H1 (cell line): ENCODE data around the gene SCN2B. TPM values are rescaled to one million over a fixed set of nuclear protein-coding genes. Genes with fewer than 3 reads are reported as not detected.

ENCODE experiments used
- CTBP2 ChIP-seq: IDR thresholded peaks from 2 replicates; pipeline ENCODE4 v1.7.0; 2011; ENCODE audit warnings: borderline replicate concordance, mild to moderate bottlenecking, moderate library complexity, mixed read lengths, low read length; ENCODE audit not compliant: insufficient read depth, insufficient read length
- EGR1 ChIP-seq: IDR thresholded peaks from 2 replicates; pipeline ENCODE4 v1.6.1; 2011; ENCODE audit warnings: low read depth, low read length, borderline replicate concordance
- EP300 ChIP-seq, 2 experiments: IDR thresholded peaks; 1 replicate in 1 of 2; 2 replicates in 1 of 2; pipeline ENCODE4 v1.6.1; 2011 to 2012; ENCODE audit warnings: low read depth in 2 of 2, low read length in 2 of 2, mild to moderate bottlenecking in 2 of 2, borderline replicate concordance in 1 of 2, inconsistent platforms in 1 of 2, moderate library complexity in 1 of 2
- RAD21 ChIP-seq, 2 experiments: IDR thresholded peaks in 1 of 2; conservative IDR thresholded peaks in 1 of 2; 2 replicates each; pipeline ENCODE4 v1.6.1; 2011; ENCODE audit warnings: low read depth in 2 of 2, low read length in 2 of 2, improper control_type of control experiment in 1 of 2, inconsistent platforms in 1 of 2, mild to moderate bottlenecking in 1 of 2, moderate library complexity in 1 of 2
- polyA plus RNA-seq, 7 experiments: library from polyadenylated mRNA; depleted of rRNA in 3 of 7; stranded (reverse) in 5 of 7; unstranded in 2 of 7; fragments of >200 nt in 5 of 7; fragments of 200-250 nt in 2 of 7; gene quantifications; 1 replicate in 5 of 7; 2 replicates in 1 of 7; 4 replicates in 1 of 7; pipeline versions ENCODE4 v1.2.1 to v1.2.3, GENCODE V29; 2011 to 2013; ENCODE audit warnings: missing spikeins in 2 of 7, mixed read lengths in 2 of 7
- total RNA-seq: library from RNA; stranded (reverse); fragmentation: NEBNext Ultra II Directional; extraction: Animal tissue kit (Norgen Biotek cat#: 25700); gene quantifications from 2 replicates; pipeline ENCODE4 v1.2.1, GENCODE V29; 2021
- TF ChIP-seq, protein P1 (sequence below): fragments of 300-600 bp; sonication (generic); IDR thresholded peaks from 2 replicates; pipeline ENCODE4 v1.7.1; 2012; ENCODE audit warnings: low read length, moderate library complexity, mild to moderate bottlenecking, inconsistent platforms; ENCODE audit not compliant: insufficient replicate concordance
- TF ChIP-seq, protein P2 (sequence below): IDR thresholded peaks from 2 replicates; pipeline ENCODE4 v1.6.1; 2011; ENCODE audit warnings: low read length, improper control_type of control experiment

Gene SCN2B
- total and polyA plus RNA-seq, 2 of the 8 experiments (the other 6 are each of a cell fraction or from before 2014, with no cell fraction given) = 0.14 to 0.24 TPM

DNA sequence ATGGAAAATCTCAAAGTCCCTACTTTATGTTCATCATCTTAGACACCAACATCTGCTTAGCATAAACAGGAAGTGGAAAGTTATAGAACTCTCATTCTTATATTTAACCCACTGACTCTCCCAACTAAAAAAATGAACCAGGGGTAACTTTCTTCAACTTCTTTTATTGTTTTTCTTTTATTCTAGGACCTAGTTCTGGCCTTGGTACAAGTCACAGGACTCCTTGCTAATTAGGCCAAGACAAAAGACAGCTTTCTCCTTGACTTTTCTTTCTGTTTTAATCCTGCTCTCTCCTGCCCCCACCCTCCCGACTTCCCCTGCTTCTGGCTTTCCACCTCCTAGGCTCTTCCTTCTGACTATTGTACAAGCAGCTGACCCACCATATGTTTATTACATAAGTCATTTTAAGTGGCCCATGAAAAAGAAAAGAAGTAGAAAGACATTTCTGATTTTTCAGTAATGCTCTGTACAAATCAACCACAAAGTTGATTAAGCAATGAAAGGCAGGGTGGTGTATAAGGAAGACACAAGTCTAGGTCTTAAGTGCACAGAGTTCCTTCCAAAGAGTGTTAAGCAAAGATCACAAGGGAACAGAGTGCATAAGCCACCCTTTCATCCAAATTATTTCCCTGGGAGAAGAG, 30.1 kb upstream of the SCN2B start (continued):
- TF ChIP-seq EGR1 = no peak
- TF ChIP-seq CTBP2 = no peak
- no peak for TF ChIP-seq RAD21 (IDR thresholded peaks at IDR 0.05 in 1 of 2, conservative IDR thresholded peaks at IDR 0.05 in 1 of 2; ENCODE audit: low read depth in 2 of 2, low read length in 2 of 2)
- TF ChIP-seq, protein P1, sequence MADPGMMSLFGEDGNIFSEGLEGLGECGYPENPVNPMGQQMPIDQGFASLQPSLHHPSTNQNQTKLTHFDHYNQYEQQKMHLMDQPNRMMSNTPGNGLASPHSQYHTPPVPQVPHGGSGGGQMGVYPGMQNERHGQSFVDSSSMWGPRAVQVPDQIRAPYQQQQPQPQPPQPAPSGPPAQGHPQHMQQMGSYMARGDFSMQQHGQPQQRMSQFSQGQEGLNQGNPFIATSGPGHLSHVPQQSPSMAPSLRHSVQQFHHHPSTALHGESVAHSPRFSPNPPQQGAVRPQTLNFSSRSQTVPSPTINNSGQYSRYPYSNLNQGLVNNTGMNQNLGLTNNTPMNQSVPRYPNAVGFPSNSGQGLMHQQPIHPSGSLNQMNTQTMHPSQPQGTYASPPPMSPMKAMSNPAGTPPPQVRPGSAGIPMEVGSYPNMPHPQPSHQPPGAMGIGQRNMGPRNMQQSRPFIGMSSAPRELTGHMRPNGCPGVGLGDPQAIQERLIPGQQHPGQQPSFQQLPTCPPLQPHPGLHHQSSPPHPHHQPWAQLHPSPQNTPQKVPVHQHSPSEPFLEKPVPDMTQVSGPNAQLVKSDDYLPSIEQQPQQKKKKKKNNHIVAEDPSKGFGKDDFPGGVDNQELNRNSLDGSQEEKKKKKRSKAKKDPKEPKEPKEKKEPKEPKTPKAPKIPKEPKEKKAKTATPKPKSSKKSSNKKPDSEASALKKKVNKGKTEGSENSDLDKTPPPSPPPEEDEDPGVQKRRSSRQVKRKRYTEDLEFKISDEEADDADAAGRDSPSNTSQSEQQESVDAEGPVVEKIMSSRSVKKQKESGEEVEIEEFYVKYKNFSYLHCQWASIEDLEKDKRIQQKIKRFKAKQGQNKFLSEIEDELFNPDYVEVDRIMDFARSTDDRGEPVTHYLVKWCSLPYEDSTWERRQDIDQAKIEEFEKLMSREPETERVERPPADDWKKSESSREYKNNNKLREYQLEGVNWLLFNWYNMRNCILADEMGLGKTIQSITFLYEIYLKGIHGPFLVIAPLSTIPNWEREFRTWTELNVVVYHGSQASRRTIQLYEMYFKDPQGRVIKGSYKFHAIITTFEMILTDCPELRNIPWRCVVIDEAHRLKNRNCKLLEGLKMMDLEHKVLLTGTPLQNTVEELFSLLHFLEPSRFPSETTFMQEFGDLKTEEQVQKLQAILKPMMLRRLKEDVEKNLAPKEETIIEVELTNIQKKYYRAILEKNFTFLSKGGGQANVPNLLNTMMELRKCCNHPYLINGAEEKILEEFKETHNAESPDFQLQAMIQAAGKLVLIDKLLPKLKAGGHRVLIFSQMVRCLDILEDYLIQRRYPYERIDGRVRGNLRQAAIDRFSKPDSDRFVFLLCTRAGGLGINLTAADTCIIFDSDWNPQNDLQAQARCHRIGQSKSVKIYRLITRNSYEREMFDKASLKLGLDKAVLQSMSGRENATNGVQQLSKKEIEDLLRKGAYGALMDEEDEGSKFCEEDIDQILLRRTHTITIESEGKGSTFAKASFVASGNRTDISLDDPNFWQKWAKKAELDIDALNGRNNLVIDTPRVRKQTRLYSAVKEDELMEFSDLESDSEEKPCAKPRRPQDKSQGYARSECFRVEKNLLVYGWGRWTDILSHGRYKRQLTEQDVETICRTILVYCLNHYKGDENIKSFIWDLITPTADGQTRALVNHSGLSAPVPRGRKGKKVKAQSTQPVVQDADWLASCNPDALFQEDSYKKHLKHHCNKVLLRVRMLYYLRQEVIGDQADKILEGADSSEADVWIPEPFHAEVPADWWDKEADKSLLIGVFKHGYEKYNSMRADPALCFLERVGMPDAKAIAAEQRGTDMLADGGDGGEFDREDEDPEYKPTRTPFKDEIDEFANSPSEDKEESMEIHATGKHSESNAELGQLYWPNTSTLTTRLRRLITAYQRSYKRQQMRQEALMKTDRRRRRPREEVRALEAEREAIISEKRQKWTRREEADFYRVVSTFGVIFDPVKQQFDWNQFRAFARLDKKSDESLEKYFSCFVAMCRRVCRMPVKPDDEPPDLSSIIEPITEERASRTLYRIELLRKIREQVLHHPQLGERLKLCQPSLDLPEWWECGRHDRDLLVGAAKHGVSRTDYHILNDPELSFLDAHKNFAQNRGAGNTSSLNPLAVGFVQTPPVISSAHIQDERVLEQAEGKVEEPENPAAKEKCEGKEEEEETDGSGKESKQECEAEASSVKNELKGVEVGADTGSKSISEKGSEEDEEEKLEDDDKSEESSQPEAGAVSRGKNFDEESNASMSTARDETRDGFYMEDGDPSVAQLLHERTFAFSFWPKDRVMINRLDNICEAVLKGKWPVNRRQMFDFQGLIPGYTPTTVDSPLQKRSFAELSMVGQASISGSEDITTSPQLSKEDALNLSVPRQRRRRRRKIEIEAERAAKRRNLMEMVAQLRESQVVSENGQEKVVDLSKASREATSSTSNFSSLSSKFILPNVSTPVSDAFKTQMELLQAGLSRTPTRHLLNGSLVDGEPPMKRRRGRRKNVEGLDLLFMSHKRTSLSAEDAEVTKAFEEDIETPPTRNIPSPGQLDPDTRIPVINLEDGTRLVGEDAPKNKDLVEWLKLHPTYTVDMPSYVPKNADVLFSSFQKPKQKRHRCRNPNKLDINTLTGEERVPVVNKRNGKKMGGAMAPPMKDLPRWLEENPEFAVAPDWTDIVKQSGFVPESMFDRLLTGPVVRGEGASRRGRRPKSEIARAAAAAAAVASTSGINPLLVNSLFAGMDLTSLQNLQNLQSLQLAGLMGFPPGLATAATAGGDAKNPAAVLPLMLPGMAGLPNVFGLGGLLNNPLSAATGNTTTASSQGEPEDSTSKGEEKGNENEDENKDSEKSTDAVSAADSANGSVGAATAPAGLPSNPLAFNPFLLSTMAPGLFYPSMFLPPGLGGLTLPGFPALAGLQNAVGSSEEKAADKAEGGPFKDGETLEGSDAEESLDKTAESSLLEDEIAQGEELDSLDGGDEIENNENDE = no peak
- TF ChIP-seq, protein P2, sequence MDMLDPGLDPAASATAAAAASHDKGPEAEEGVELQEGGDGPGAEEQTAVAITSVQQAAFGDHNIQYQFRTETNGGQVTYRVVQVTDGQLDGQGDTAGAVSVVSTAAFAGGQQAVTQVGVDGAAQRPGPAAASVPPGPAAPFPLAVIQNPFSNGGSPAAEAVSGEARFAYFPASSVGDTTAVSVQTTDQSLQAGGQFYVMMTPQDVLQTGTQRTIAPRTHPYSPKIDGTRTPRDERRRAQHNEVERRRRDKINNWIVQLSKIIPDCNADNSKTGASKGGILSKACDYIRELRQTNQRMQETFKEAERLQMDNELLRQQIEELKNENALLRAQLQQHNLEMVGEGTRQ = no peak
- TF ChIP-seq EP300 (IDR thresholded peaks at IDR 0.05; ENCODE audit: borderline replicate concordance in 1 of 2, low read depth in 2 of 2, low read length in 2 of 2) = no peak
